Progenitor cell of endocrine pancreas (in vitro differentiated cells): ENCODE measurements around the gene HDAC5. TPM values are rescaled to one million over a fixed set of nuclear protein-coding genes. Genes with fewer than 3 reads are reported as not detected.

ENCODE experiments used
- DNase-seq: peaks from one replicate; pipeline ENCODE4 v3.0.0; 2021; ENCODE audit warnings: low spot score; ENCODE audit not compliant: unreplicated experiment
- H3K27ac Mint-ChIP-seq: 2 replicates; pipeline ENCODE4 v1.8.0; 2021; ENCODE audit warnings: mild to moderate bottlenecking, moderate library complexity, mixed read lengths
- H3K27me3 Mint-ChIP-seq: 2 replicates; pipeline ENCODE4 v1.8.0; 2021; ENCODE audit warnings: mixed read lengths
- H3K36me3 Mint-ChIP-seq: 2 replicates; pipeline ENCODE4 v1.8.0; 2022; ENCODE audit warnings: mixed read lengths; ENCODE audit not compliant: insufficient read depth
- H3K4me1 Mint-ChIP-seq: 2 replicates; pipeline ENCODE4 v1.8.0; 2021; ENCODE audit warnings: low read depth, mixed read lengths
- H3K4me3 Mint-ChIP-seq: 2 replicates; pipeline ENCODE4 v1.8.0; 2021; ENCODE audit warnings: low read depth, mild to moderate bottlenecking, moderate library complexity, mixed read lengths
- H3K9me3 Mint-ChIP-seq: 2 replicates; pipeline ENCODE4 v1.8.0; 2021; ENCODE audit warnings: low read depth, mixed read lengths
- CTCF ChIP-seq: fragments of 200-600 bp; sonication (generic); IDR thresholded peaks from one replicate; pipeline ENCODE4 v1.5.0; 2021; ENCODE audit warnings: antibody characterized with exemption, mild to moderate bottlenecking; ENCODE audit not compliant: unreplicated experiment
- total RNA-seq: library from RNA; stranded (reverse); gene quantifications from 2 replicates; pipeline ENCODE4 v1.2.1, GENCODE V29; 2021

The HDAC5 gene
- total RNA-seq, 1 donor from 2014 or later = 41.3 TPM

- no peaks in the 10 kb centered on the region for H3K9me3 Mint-ChIP-seq
- H3K27me3 Mint-ChIP-seq = no peaks in the 10 kb centered on the region
- no peak for TF ChIP-seq CTCF
- peak within 1 kb of the TSS; percentile 87 for H3K4me3 Mint-ChIP-seq
- H3K4me1 Mint-ChIP-seq = peaks cover 24% of the 10 kb centered on the region
- no peaks in the 10 kb centered on the region for H3K36me3 Mint-ChIP-seq
- peak; percentile 95 for DNase-seq
- peak within 1 kb of the TSS; percentile 96 for H3K27ac Mint-ChIP-seq
Observed at GRCh38 chr17:44070455-44071197, 52.8 kb downstream of the HDAC5 start, which contains the start of gene G6PC3. Gene G6PC3 (plus strand): TSS chr17:44070735. CDS start chr17:44070966, 231 bp downstream.

GRCh38 chr17:44069974-44070454 is 53.4 kb downstream of the HDAC5 start:
- no peak for TF ChIP-seq CTCF
- Mint-ChIP-seq H3K4me1 (peaks cover 28% of the 10 kb centered on the region), H3K9me3 (no peaks in the 10 kb centered on the region), H3K4me3 (peak overlapping the region; percentile 87), H3K27ac (peak overlapping the region; percentile 96), H3K27me3 (no peaks in the 10 kb centered on the region), H3K36me3 (no peaks in the 10 kb centered on the region)
- DNase-seq = no peak

DNA sequence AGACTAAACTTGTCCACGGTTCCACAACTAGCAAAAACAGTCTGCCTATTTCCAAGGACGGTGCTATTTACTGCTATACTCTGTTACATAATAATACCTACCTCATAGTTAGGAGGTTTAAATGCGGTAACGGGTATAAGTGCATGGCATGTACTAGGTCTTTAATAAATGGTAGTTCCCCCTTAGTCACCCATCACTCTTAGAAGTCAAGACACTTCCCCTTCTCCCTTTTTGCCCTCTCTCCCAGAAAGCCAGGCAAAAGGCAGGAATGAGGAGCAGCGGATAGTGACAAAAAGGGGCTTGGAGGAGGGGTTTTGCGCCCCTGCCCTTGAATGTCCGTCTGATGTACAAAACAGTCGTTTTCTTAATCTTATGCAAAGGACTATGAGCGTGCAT is 55.9 kb downstream of the HDAC5 start:
- no peaks in the 10 kb centered on the region for H3K9me3 Mint-ChIP-seq

GRCh38 chr17:44066204-44066930 is 57.1 kb downstream of the HDAC5 start, which contains the start of gene LSM12:
Gene LSM12 (minus strand): TSS chr17:44066671. CDS start chr17:44066587, 84 bp downstream.
- Mint-ChIP-seq H3K4me1 (peaks cover 23% of the 10 kb centered on the region), H3K36me3 (peaks cover 5% of the 10 kb centered on the region), H3K4me3 (peak within 1 kb of the TSS; percentile 95), H3K9me3 (no peaks in the 10 kb centered on the region), H3K27ac (peak within 1 kb of the TSS; percentile 98), H3K27me3 (no peaks in the 10 kb centered on the region)
- no peak for TF ChIP-seq CTCF
- peak; percentile 90 for DNase-seq

More for the DNA sequence above, 55.9 kb downstream of the HDAC5 start:
- DNase-seq = no peak
- H3K27ac Mint-ChIP-seq = peak overlapping the region; percentile 98
- H3K4me3 Mint-ChIP-seq = peak overlapping the region; percentile 14
- H3K36me3 Mint-ChIP-seq = peaks cover 2% of the 10 kb centered on the region
- no peak for TF ChIP-seq CTCF
- H3K4me1 Mint-ChIP-seq = peaks cover 31% of the 10 kb centered on the region
- H3K27me3 Mint-ChIP-seq = no peaks in the 10 kb centered on the region

DNA sequence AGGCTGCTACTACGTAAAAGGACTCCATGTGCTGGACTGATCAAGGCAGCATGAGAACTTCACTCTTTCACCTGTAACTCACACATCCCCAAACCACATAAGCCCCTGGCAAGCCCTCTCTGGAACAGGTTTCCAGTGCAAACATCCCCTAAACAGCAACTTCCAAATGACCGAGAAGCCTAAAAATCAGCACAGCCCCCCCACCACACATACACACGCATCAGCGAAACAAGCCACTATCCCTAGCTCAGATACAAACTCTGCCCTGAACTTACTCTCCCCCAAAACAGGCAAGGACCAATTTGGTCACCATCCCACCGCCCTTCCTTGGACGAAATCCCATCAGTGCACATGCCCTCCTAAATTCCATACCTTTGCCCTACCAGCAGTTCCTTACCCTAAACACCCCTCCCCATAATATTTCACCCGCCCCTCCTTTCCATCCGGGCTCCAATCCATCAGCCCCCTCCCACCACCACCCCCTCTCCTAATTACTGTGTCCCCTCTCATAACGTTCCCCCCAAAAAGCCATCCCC is 57.7 kb downstream of the HDAC5 start:
- Mint-ChIP-seq H3K27ac (peak overlapping the region; percentile 98), H3K27me3 (no peaks in the 10 kb centered on the region), H3K4me1 (peaks cover 21% of the 10 kb centered on the region), H3K4me3 (peak overlapping the region; percentile 95), H3K36me3 (peaks cover 5% of the 10 kb centered on the region), H3K9me3 (no peaks in the 10 kb centered on the region)
- no peak for DNase-seq
- TF ChIP-seq CTCF = no peak
